Body of pancreas (tissue), 4 donors: ENCODE measurements around the gene SSNA1.

Source experiments
- CTCF ChIP-seq, 7 experiments: fragments of 450-650 bp in 4 of 7; fragments of 200-600 bp in 3 of 7; sonication (generic) in 3 of 7; IDR thresholded peaks; one replicate each; pipeline ENCODE4 v1.5.1; 2016 to 2019; ENCODE audit warnings: antibody characterized with exemption in 7 of 7
- POLR2A ChIP-seq, 3 donors: fragments of 450-650 bp; IDR thresholded peaks; one replicate each; pipeline ENCODE4 v1.6.1; 2016; ENCODE audit warnings: antibody characterized with exemption in 3 of 3, mild to moderate bottlenecking in 2 of 3

GRCh38 chr9:137165250-137165836 is 23.1 kb upstream of the SSNA1 start:
- TF ChIP-seq CTCF (IDR thresholded peaks at IDR 0.05): no peak
- no peak for TF ChIP-seq POLR2A (IDR thresholded peaks at IDR 0.05)
